ENCODE results near the gene ESPN. TPM values are rescaled to one million over a fixed set of nuclear protein-coding genes. Genes with fewer than 3 reads are reported as not detected.

Gene ESPN
- total and polyA plus RNA-seq, 10 of the 15 experiments (the other 5 are each of a cell fraction or from before 2014, with no cell fraction given): 0.18 to 0.71 (median 0.59) TPM; not detected in 7

- Histone ChIP-seq H3K27ac (ENCODE audit: control insufficient read depth, insufficient read depth) (no peak overlapping the region), H3K4me3 (no peak overlapping the region), H3K9ac (ENCODE audit: control insufficient read depth, insufficient read depth, low read length) (no peak overlapping the region), H3K27me3 (replicated peaks in 1 of 2; ENCODE audit: control insufficient read depth in 2 of 2, insufficient read depth in 2 of 2, low read length in 1 of 2) (peaks cover 2 to 3% of the 10 kb centered on the region in 2 experiments; a peak in 3 of 4 replicates), H2AFZ (ENCODE audit: control insufficient read depth, low read depth, low read length) (no peak overlapping the region), H3K9me3 (replicated peaks; ENCODE audit: control insufficient read depth, insufficient read depth, low read length) (no peaks in the 10 kb centered on the region), H3K36me3 (ENCODE audit: control insufficient read depth in 2 of 2, insufficient read depth in 2 of 2, low read length in 1 of 2) (no peaks in the 10 kb centered on the region), H3K79me2 (ENCODE audit: control insufficient read depth, insufficient read depth, low read length) (no peaks in the 10 kb centered on the region), H3K4me1 (ENCODE audit: control insufficient read depth, insufficient read depth, low read length) (no peaks in the 10 kb centered on the region), H4K20me1 (ENCODE audit: control insufficient read depth, insufficient read depth) (peaks cover 2% of the 10 kb centered on the region; the same call in 1 of the 2 replicates), H3K4me2 (ENCODE audit: control insufficient read depth, insufficient read depth) (no peak overlapping the region)
- no peak for DNase-seq (ENCODE audit: low read depth, low spot score)
- ChIA-PET SMC1A (ENCODE audit: uncharacterized antibody, unreplicated experiment) (interaction anchor here (0.9 kb wide), 1 partner anchor 66 kb away, joined by 3 read pairs; no protein-coding TSS in a partner anchor), POLR2A (no interaction called here), RAD21 (ENCODE audit: unreplicated experiment) (interaction anchor here (1.1 kb wide), 1 partner anchor 159 kb away, joined by 3 read pairs; no protein-coding TSS in a partner anchor), CTCF (interaction anchor here (1.0 to 1.4 kb wide), 5 partner anchors 10 to 160 kb away, joined by 3 to 10 read pairs (median 4); no protein-coding TSS in a partner anchor)
- FAIRE-seq: peak; percentile 61
- peak; percentile 70 for ATAC-seq
- no TSS peak for BruUV-seq (replicated peaks)
- in situ Hi-C loops (cut with MboI) (loop anchor here (25.0 kb wide), 1 partner anchor 726 kb away; no protein-coding TSS in a partner anchor), intact Hi-C loops (cut with micrococcal nuclease; ENCODE audit: unreplicated experiment) (no loop called here)
- 3% methylated on average over 15 of the region's 15 CpGs for WGBS (ENCODE audit: insufficient coverage, insufficient replicate concordance, low lambda C conversion rate, missing lambda C conversion rate)
- TF ChIP-seq YY1 (IDR thresholded peaks at IDR 0.05; ENCODE audit: low read depth, low read length) (peak; percentile 54; the same call in 1 of the 2 replicates), CTCF (IDR thresholded peaks at IDR 0.05 in 2 of 3, conservative IDR thresholded peaks at IDR 0.05 in 1 of 3; ENCODE audit: control insufficient read depth in 2 of 3, extremely low read depth in 1 of 3, insufficient read depth in 1 of 3, low read depth in 3 of 3, low read length in 3 of 3) (peak; percentile 83 to 98 (median 92)), SMC3 (IDR thresholded peaks at IDR 0.05; ENCODE audit: borderline replicate concordance, low read length) (peak; percentile 81), SMARCA5 (IDR thresholded peaks at IDR 0.05) (peak; percentile 42; the same call in 1 of the 2 replicates), RCOR1 (conservative IDR thresholded peaks at IDR 0.05; ENCODE audit: low read depth, low read length) (no peak), RAD21 (IDR thresholded peaks at IDR 0.05; ENCODE audit: insufficient read depth, low read depth, low read length) (peak; percentile 61), ZNF207 (IDR thresholded peaks at IDR 0.05; ENCODE audit: borderline replicate concordance) (peak; percentile 62; the same call in 1 of the 2 replicates), HDGF (IDR thresholded peaks at IDR 0.05) (no peak)
Measured at GRCh38 chr1:6486433-6487011, 61.9 kb downstream of the ESPN start.

Measured in GM12878 (cell line).